ENCODE measurements around the gene GALNT12.

The GALNT12 gene

GRCh38 chr9:98783518-98784226 lies 23.8 kb upstream of the GALNT12 start:
- DNase-seq (ENCODE audit: low read depth, low spot score), result no peak

DNA sequence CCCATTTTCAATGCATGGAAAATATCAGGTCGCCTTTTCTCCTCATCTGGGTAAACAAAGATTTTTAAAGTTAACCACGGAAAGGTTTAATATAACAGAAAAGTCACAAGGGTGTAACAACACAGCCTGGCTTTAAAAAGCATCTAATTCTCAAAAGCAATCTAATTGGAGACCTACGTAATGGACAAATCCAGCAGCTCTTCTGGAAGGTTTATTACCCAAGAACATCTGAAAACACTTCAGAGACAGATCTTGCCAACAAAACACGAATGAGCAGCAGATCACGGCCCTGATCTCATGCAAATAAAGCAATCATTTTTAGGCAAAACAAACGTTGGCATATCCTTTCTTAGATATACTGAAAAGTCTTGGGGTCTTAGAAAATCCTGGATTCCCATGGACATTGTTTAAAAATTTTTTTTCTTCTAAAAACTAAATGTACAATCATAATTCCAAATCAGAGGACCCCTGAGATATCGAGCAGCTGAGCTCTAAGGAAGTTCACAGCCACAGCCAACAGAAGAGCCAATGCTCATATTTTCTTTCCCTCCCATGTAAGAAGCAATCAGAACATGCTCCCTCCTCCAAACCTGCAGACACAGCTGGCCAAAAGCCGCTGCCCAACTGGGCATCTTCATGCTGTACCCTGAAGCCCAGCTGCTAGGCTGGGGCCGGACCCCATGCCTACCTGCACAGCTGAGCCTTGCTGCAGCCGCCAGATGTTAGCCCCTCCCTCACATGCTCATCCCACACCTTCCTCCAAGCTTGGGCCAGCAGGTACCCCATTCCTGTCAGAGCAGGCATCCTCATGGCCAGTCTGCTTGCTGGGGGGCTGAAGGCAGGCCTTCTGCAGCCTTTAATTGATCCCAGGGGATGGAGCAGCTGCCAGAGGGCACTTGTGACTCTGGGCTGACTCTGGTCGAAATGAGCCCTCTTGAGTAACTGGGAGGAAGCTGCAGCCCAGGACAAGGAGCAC lies 22.4 kb upstream of the GALNT12 start:
- DNase-seq (ENCODE audit: low read depth, low spot score), result no peak

DNA sequence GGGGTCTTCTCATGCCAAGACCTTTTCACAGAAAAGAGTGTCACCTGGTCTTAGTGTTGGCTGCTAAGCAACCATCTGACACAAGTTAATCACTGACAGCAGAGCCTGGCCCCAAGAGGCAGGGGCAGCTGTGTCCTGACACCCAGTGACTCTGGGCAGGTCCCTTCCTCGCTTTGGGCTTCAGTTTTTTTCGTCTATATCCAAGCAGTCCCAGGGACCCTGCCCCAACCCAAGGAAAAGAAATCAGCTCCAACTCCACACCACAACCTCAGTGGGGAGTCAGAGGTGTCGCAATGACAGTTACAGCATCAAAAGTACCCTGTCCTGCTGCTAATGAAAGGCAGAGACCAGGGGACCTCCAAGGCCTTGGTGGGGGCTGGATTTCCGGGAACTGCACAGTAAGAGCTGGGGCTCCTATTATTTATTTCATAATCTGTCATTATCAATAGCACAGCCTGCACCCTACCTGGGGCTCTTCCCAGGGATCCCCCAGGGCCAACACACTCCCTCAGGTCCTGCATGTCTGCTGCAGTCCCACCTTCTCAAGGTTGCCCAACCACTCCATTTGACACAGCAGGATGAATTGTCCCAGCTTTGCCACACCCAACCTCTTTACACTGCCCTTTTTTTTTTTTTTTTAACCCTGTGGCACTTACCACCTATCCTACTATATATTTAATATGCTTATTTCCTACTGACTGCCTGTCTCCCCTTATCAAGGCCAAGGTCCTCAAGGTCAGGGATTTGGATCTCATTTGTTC lies 20.5 kb upstream of the GALNT12 start:
- DNase-seq (ENCODE audit: low read depth, low spot score), result no peak

- DNase-seq (ENCODE audit: low read depth, low spot score), result no peak
These were observed 19.6 kb upstream of the GALNT12 start for GRCh38 chr9:98787766-98788335.

DNA sequence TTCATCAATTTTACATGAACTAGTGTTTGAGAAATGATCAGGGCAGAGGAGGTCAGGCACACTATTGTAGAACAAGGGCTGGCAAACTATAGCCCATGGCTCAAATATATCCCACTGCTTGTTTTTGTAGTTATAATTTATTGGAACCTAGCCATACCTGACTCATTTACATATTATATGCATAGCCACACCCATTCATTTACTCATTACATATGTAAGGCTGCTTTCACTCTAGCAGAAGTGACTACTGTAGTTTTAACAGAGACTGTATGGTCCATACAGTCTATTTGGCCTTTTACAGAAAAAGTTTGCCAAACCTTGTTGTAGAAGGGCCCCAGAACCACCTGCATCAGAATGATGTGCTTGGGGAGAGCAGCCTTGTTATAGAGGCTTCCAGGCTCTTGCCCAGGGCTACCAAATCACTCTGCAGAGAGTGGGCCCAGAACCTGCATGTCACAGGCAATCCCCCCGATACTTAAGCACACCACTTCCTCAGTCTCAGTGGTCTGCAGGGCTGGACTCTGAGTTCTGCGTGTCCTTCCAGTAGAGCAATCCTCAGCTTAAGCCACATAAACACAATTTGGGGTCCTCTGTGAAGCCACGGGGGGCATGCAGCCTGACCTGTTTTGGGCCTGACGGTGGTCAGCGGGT lies 17.9 kb upstream of the GALNT12 start:
- DNase-seq (ENCODE audit: low read depth, low spot score), result no peak

- DNase-seq (ENCODE audit: low read depth, low spot score), result no peak
These were observed 17.2 kb upstream of the GALNT12 start for GRCh38 chr9:98790134-98790841.

- DNase-seq (ENCODE audit: low read depth, low spot score), result peak; percentile 97
These were observed 16.4 kb upstream of the GALNT12 start for GRCh38 chr9:98790842-98791607.

DNA sequence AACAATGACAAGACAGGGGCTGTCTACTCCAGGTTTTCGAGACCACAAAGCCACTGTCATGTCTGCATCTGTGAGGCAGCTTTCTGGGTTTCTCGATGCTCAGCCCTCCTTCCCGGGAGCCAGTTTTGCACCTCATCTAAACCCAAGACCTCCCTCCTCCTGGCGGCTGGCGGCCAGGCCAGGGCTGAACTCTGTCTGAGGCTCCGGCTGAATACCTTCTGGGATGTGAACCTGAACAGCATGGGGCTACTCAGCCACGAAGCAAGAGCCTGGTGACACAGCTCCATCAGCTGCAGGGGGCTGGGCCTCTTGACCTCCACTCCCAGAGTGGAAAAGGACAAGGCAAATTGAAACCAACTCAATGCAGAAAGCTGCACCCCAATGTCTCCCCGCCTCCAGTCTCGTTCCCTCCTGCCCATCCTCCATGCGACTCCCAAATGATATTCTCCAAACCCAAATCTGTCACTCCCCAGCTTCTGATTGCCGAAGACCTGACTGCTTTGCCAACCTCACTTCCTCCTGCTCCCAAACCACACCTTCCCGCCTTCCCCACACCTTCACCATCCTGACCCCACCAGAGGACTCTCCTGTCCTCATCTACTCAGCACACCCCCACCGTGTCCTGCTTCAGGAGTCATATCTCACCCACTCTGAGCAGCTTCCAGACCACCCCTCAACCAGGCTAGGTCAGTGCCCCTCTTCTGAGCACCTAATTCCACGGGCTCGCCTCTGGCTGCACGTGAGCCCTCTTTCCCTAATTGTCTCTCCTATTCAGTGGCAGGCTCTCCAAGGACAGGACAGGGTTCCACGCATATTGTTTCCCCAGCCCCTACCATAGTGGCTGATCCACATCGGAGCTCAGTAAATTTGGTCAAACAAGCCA lies 15.6 kb upstream of the GALNT12 start:
- peak; percentile 57 for DNase-seq (ENCODE audit: low read depth, low spot score)

DNA sequence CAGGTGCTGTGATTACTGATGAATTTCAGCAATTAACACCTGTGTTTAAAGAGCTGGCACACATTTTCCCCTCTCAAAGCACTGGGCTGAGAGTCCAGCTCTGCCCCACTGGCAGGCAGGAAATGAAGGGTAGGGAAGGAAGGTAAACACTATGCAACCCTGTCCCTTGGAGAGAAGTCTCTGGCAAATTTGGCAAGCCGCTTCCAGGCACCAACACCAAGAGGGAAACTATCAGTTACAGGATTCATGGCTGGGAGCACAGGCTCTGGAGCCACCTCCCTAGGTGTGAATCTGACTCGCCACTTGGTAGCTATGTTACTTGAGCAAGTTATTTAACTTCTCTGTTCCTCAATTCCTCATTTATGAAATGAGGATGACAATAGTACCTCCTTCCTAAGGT lies 14.4 kb upstream of the GALNT12 start:
- DNase-seq (ENCODE audit: low read depth, low spot score), result no peak

GRCh38 chr9:98794802-98795201 lies 12.7 kb upstream of the GALNT12 start:
- no peak for DNase-seq (ENCODE audit: low read depth, low spot score)

- no peak for DNase-seq (ENCODE audit: low read depth, low spot score)
These were observed 12.0 kb upstream of the GALNT12 start for GRCh38 chr9:98795295-98795955.

GRCh38 chr9:98795970-98796363 lies 11.5 kb upstream of the GALNT12 start:
- peak; percentile 55 for DNase-seq (ENCODE audit: low read depth, low spot score)

- DNase-seq (ENCODE audit: low read depth, low spot score), result peak; percentile 94
These were observed 10.9 kb upstream of the GALNT12 start, which contains the start of gene ANKS6 for GRCh38 chr9:98796364-98797101. TSS of gene ANKS6 (minus strand) at chr9:98796555. CDS start at chr9:98796491, 64 bp downstream.

DNA sequence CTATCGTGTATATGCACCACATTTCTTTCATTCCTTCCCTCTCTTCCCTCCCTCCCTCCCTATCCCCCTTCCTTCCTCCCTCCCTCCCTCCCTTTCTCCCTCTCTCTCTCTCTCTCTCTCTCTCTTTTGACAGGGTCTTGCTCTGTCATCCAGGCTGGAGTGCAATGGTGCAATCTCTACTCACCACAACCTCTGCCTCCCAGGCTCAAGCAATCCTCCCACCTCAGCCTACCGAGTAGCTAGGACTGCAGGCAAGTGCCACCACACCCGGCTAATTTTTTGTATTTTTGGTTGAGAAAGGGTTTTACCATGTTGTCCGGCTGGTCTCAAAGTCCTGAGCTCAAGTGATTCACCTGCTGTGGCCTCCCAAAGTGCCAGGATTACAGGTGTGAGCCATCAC lies 10.0 kb upstream of the GALNT12 start:
- DNase-seq (ENCODE audit: low read depth, low spot score), result no peak

GRCh38 chr9:98798254-98798653 lies 9.2 kb upstream of the GALNT12 start:
- DNase-seq (ENCODE audit: low read depth, low spot score), result no peak

- no peak for DNase-seq (ENCODE audit: low read depth, low spot score)
These were observed 5.9 kb upstream of the GALNT12 start for GRCh38 chr9:98801561-98801960.

- peak; percentile 39 for DNase-seq (ENCODE audit: low read depth, low spot score)
These were observed 5.5 kb upstream of the GALNT12 start for GRCh38 chr9:98801969-98802371.
